Measurements from ENCODE around the gene CSNK1E.

- TF ChIP-seq YY1 (IDR thresholded peaks at IDR 0.05; ENCODE audit: insufficient read depth, insufficient read length) (no peak), SUZ12 (IDR thresholded peaks at IDR 0.05; ENCODE audit: extremely low read depth, insufficient read depth, insufficient read length) (no peak)
Observed at GRCh38 chr22:38350444-38351359, 33.5 kb upstream of the CSNK1E start.

Data from NT2/D1 (cell line).